Stimulated activated CD8-positive, alpha-beta memory T cell treated with anti-CD3 and anti-CD28 coated beads, Interleukin-4, amount 100 ng/mL, for 4 hours (primary cell): Measurements from ENCODE around the gene SLC22A1.
A peak's percentile ranks its signal among the peaks of the same experiment; 100 is the strongest.
"Not testable (repeated sequence)": the region's sequence is repeated elsewhere in the genome, so short reads cannot be mapped to it uniquely, and the experiment has no call there.

ENCODE experiments used
- DNase-seq, 2 donors: peaks; one replicate each; pipeline ENCODE4 v3.0.0-alpha.2; 2020; ENCODE audit warnings: low read depth in 2 of 2, low spot score in 1 of 2

The SLC22A1 gene

GRCh38 chr6:160137130-160137988 is 15.7 kb downstream of the SLC22A1 start:
- no peak for DNase-seq

DNA sequence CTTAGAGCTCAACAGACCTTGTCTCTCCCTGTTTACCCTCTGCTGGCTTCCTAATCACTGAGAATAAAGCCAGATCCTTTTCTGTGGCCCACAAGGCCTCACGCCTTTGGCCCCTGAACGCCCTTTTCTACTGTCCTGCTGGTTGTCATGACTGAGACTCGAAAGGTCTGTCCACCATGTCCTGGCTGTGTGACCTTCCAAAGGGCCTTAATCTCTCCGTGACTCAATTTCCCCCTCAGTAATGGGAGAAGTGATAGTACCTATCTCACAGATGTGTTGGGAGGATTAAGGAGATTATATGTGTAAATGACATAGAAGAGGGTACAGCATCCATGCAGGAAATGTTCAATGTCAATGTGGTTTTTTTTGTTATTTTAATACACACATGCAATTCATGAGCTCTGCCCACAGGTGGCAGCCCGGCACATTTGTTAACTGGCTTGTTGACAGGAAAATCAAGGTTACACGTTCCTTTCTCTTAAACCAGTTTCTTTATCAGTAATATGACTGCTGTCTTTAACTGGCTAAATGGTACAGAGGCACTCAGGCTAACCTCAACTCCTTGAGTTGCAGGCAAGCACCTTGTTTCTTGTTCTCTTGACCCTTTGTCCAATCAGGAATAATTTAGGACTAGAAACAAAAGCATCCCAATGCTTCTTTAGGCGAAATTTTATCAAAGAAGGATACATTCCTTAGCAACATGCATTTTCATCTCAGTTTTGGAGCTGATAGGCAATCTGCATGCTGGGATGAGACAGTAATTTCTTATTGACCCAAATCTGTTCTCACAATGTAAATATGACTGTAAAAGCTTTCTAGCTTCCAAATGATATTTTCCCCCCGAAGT is 16.6 kb downstream of the SLC22A1 start:
- peak in 1 of 2 donors; percentile 17 for DNase-seq

- DNase-seq, result no peak
These were observed 17.3 kb downstream of the SLC22A1 start for GRCh38 chr6:160138839-160139419.

DNA sequence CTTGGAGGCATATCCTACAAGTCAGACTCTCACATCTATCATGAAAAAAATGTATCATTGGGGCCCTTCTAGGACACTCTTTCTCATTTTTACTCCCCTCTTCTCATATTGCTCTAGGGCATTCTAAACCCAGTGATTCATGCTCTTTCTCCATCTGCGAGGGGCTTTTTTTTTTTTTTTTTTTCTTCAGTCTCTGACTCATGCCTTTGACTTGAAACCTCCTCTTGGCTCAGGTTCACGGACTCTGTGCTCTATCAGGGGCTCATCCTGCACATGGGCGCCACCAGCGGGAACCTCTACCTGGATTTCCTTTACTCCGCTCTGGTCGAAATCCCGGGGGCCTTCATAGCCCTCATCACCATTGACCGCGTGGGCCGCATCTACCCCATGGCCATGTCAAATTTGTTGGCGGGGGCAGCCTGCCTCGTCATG is 17.8 kb downstream of the SLC22A1 start:
- no peak for DNase-seq

- not testable (repeated sequence) for DNase-seq
These were observed 18.9 kb downstream of the SLC22A1 start for GRCh38 chr6:160140493-160140892.

DNA sequence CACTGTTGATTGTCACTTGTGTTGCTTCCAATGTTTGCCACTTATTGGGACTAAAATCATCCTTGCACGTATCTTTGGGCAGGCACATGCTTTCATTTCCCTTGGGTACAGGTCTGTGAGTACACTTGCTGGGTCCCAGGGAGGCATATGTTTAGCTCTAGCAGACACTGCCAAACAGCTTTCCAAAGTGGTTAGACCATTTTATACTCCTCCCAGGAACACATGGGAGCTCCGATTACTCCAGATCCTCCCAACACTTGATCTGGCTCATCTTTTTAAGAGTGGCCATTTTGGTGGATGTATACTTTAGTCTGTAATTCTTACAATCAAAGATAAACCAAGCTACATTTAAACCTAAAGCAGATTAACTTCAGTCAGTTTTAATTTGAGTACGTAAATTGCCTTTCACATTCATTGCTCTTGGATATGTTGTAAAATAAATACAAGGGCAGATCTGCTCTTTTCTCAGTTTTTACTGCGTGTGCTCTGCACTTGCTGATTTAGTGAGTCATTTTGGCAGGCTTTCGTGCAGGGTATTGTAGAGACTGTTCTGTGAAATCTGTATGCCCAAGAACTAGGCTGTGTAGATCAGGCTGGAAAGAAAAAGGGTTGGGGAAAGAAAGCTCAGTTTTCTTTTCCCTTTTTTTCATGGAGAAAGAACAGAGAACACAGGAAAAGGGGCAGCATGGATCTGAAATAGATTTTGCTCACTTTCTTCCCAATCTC is 19.5 kb downstream of the SLC22A1 start:
- DNase-seq, result no peak

- DNase-seq, result no peak
These were observed 20.6 kb downstream of the SLC22A1 start for GRCh38 chr6:160142115-160142715.

DNA sequence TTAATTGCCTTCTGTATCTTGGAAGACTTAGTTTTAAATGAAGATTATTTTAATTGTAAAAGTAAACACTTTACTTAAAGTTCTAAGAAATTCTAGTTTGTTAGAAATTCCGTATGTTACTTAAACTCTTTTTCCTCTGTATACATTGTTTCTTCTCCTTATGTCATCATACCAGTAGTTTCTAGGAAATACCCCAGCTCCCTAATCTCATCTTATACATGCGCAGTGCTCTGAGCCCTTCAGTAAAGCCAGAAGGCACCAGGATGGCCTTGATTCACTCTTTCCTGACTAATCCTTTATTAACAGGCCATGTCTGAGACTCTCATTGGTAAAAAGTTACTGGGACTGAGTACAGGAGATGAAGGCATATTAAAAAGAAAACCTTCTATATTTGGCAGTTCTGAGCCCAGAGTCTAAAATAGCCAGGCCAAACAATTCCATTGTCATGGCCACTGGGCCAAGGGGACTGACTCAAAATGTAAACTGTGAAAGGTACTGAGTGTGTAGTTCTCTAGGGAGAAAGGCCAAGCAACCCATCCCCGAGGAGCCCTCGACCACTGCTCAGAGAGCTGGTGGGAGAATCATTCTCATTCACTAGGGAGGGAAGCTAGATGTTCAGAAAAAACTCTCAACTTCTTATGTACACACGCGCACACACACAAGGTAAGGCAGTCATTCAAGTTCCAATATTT is 25.0 kb downstream of the SLC22A1 start:
- no peak for DNase-seq

DNA sequence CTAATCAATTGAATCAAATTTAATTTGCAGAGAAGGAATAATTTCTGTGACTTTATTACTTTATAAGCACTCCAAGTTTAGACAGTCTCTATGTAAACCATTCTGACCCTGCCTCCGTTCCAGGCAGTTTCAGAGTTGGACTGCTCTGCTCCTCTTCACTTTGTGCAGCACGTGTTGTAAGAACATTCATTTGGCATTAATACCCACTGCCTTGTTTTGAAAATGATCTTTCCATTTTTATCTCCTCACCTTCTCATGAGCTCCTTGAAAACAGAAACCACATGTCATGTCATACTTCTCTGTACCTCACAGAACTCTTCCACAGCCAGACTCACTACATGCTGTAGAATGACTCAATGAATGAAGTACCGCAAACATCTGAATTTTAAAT is 25.5 kb downstream of the SLC22A1 start:
- no peak for DNase-seq

GRCh38 chr6:160154471-160154870 is 32.9 kb downstream of the SLC22A1 start:
- no peak for DNase-seq

GRCh38 chr6:160156842-160157241 is 35.2 kb downstream of the SLC22A1 start:
- no peak for DNase-seq

DNA sequence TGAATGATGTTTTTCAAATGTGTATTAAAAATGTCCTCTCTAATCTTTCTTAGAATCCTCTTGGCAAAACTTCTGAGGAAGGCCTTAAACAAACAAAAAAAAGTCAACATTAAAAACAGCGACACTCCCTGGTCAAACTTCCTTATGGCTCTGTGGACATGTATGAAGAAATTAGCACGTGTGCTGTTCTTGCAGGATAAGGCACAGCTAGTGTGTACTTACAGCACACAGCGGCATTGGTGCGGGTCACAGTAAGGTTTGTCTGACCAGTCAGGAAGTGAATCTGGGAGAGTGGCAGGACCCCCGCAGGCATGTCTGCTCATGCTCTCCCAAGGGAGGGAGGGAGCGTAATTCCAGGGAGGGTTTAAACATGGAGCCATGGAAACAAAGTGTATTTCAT is 38.8 kb downstream of the SLC22A1 start:
- no peak for DNase-seq

DNA sequence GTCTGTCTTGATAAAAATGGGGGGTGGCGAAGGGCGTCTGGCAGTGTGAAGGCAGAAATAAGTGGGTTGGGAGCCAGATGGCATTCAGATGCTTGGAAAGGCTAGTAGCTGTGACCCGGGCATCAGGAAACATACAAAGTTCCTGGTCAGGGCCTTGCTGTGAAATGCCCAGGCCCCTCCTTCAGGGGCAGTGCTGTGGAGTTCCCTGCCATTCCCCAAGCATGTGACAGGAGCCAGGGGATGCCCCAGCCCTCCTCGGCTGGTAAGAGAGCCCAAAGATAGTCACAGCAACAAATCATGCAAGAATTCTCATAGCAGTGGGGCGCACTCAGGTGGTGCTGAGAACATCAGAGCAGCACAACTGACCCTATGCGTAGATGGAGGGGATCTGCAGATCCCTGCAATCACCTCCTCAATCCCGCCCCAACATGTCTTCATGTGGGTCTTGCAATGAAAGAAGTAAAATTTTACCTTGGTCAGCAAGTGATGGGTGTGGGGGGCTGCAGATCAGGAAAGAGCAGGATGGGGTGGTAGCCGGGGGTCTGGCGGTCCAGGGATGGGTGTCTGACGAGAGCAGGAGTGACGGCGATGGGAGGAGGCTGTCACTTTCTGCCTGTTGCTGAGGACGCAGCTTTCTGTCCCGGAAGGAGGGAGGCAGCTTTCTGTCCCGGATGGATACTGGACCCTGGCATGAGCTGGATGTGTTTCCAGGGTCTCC is 39.5 kb downstream of the SLC22A1 start:
- DNase-seq, result no peak

GRCh38 chr6:160161647-160161986 is 40.0 kb downstream of the SLC22A1 start:
- DNase-seq, result no peak

- DNase-seq, result no peak
These were observed 40.5 kb downstream of the SLC22A1 start for GRCh38 chr6:160162030-160162566.

GRCh38 chr6:160163425-160163824 is 41.8 kb downstream of the SLC22A1 start:
- no peak for DNase-seq

DNA sequence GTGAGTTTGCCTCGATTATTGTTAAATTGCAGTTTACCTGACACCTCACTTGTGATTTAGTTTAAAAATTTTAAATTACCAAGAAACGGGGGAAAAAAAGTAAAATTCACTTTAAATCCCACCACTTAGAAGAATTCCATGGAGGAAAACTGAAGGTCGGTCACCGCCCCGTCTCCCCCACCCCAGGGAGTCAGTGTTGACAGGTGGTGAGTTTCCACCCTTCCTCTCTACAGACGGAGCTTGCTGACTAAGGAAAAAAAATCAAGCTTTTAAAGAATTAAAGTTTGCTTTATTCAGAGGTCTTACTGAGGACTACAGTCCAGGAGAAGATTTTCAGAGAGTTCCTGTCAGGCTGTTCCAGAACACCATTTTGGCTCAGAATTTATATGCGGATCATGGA is 42.3 kb downstream of the SLC22A1 start:
- no peak for DNase-seq

DNA sequence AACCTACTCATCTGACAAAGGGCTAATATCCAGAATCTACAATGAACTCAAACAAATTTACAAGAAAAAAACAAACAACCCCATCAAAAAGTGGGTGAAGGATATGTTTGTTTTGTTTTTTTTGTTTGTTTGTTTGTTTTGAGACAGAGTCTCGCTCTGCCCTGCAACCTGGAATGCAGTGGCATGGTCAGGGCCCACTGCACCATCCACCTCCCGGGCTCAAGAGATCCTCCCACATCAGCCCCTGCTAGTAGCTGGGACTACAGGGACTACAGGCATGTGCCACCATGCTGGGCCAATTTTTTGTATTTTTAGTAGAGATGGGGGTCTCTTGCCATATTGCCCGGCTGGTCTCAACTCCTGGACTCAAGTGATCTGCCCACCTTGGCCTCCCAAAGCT is 44.3 kb downstream of the SLC22A1 start:
- DNase-seq, result not testable (repeated sequence)
